NCI-H2029 treated with DMSO at 0.1 percent for 48 hours (cell line): ENCODE measurements around the gene METTL2A.
"Not testable (repeated sequence)": the region's sequence is repeated elsewhere in the genome, so short reads cannot be mapped to it uniquely, and the experiment has no call there.

Experiments
- DNase-seq: peaks from one replicate; lab custom pipeline; 2025; lab: John Stamatoyannopoulos, UW

The METTL2A gene

GRCh38 chr17:62471380-62471880, 47.7 kb downstream of the METTL2A start:
- DNase-seq: not testable (repeated sequence)

DNA sequence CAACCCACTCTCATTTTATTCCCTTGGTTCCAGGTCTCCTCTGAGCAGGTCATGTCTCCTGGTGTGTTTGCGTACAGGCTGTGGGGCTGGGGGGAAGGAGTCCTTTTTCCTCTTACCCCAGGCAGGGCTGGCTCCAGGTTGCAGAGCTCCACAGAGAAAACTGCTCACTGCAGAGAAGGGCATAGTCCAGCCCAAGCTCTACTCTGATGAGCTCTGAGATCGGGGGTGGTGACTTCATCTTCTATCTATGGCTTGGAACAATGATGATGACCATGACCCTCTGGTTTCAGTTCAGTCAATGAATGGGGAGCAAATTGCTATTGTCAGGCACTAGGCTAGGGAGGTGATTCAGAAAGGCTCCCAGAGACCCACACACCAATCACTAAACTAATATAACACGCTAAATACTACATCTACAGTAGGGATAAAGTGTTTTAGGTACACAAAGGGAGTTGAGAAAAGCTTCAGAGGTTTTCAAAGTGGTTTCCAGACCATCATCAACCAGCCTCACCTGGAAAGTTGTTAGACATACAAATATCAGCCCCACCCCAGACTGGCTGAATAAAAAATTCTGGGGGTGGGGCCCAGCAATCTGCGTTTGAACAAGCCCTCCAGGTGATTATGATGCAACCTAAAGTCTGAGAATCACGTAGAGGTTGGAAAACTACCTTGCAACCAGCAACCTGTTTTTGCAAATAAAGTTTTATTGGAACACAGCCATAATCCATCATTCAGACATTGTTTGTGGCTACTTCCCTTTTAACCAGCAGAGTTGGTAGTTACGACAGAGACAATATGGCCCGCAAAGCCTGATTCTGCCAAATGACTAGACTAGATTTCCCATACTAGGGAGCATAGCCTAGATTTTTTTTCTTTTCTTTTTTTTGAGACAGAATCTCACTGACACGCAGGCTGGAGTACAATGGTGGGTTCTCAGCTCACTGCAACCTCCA, 49.6 kb downstream of the METTL2A start:
- not testable (repeated sequence) for DNase-seq

GRCh38 chr17:62477111-62477510, 53.4 kb downstream of the METTL2A start:
- DNase-seq: not testable (repeated sequence)

DNA sequence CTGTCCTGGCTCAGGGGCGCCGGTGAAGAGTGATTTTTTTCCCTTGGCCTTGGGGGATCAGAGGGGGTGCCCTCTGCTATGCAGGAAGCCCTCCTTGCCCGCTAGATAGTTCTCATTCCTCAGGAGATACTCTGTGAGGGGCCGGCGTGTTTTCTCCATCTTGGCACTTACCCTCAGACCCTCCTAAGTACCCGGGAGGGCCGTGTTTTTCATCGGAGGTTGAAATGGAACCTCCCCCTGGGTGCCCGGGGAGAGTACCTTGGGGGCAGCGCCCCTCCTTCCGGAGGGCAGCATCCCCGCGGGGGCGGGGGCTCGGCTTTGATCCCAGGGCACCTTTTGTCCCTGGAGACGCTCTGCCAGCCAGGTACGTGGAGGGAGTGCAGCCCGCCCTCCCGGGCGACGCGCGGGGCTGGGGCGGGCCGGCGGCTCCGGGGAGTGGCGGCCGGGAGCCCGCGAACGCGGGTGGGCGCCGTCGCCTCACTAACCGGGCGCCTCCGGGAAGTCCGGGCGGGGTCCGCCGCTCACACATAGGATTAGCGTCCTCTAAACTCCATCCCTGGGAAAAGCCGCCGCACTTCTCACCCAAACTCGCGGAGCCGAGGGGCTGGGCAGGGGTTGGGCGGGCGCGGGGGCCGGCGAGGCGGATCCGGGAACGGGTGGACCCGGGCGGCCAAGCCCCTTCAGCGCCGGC, 54.2 kb downstream of the METTL2A start:
- not testable (repeated sequence) for DNase-seq

DNA sequence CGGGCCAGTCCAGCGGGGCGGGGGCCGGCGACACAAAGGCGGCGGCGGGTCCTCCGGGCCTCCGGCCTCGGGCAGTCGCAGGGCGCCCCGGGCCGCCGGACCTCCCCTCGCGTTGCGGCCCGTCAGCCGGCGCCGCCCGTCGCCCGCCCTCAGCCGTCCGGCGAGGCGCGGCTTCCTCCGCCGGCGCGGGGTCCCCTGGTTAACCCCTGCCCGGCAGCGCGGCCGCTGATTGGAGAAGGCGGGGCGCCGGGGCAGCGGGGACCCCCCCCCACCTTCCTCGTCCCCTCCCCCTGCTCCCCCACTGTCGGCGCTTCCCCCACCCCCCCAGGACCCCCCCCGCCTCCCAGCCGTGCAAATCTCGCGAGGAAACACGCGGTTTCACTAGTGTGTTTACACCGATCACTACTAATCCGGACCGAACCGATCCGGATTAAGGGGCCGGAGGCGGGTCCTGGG, 54.8 kb downstream of the METTL2A start, which contains the start of gene TLK2:
TSS of gene TLK2 (plus strand) at position 402 of the 456 bp plus-strand sequence. CDS start 2,301 bp downstream, outside the sequence.
- no peak for DNase-seq

- not testable (repeated sequence) for DNase-seq
Measured at GRCh38 chr17:62478880-62479638, 55.4 kb downstream of the METTL2A start.

GRCh38 chr17:62479639-62480258, 56.1 kb downstream of the METTL2A start:
- DNase-seq: not testable (repeated sequence)

DNA sequence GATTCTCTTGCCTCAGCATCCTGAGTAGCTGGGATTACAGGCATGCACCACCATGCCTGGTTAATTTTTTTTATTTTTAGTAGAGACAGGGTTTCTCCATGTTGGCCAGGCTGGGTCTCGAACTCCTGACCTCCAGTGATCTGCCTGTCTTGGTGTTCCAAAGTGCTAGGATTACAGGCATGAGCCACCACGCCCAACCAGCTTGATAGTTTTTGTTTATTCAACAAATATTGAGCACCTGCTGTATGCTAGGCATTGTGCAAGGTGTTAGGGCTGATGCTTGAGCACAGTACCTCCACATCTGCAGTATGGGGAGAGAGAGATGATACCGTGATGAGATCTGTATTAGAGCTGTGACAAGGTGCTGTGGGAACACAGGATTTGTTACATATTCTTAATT, 58.9 kb downstream of the METTL2A start:
- DNase-seq: not testable (repeated sequence)

DNA sequence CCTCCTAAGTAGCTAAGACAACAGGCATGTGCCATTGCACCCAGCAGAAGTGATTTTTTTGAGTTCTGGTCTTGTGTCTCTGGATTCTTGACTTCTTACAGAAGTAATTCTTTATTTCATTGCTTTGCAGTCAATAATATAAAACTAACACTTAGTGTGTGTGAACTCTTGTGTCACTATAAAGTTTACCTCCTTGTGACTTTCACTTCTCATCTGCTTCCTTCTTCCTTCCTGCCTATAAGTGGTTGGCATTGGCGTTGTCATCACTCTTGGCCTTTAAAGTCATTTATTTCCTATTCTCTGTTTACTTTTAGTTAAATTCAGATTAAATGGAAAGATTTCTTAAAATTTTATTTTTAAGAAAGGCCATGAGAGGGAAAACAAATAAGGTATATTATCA, 67.3 kb downstream of the METTL2A start:
- DNase-seq: not testable (repeated sequence)

DNA sequence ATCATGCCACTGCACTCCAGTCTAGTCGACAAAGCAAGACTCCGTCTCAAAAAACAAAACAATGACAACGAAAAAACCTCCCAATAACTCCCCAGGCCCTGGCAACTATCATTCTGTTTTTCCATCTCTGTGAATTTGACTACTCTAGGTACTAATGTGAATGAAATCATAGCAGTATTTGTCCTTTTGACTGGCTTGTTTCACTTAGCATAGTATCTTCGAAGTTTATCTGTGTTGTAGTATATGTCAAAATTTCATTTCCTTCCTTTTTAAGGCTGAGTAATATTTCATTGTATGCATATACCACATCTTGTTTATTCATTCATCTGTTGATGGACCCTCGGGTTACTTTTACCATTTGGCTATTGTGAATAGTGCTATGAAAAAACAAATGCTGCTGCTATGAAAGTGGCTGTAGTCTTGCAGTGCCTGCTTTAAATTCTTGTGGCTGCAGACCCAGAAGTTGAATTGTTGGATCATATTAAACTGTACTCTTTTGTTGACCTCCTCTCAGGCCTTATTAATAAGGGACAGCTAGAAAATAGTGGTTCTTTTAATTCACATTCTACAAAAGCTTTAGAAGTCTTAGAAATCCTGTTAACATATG, 69.5 kb downstream of the METTL2A start:
- not testable (repeated sequence) for DNase-seq

DNA sequence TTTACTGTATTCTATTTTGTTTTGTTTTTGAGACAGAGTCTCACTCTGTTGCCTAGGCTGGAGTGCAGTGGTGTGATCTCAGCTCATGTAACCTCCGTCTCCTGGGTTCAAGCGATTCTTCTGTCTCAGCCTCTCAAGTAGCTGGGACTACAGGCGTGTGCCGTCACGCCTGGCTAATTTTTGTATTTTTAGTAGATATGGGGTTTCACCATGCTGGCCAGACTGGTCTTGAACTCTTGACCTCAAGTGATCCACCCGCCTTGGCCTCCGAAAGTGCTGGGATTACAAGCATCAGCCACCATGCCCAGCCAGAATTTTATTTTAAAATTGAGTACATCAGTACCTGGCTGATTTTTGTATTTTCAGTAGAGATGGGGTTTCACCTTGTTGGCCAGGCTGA, 70.4 kb downstream of the METTL2A start:
- not testable (repeated sequence) for DNase-seq

GRCh38 chr17:62496344-62496743, 72.6 kb downstream of the METTL2A start:
- DNase-seq: not testable (repeated sequence)

- DNase-seq: not testable (repeated sequence)
Measured at GRCh38 chr17:62498796-62499195, 75.1 kb downstream of the METTL2A start.
